ENCODE data around the gene MAST4. TPM values are rescaled to one million over a fixed set of nuclear protein-coding genes. Genes with fewer than 3 reads are reported as not detected.

MAST4 gene
- polyA plus RNA-seq, 2 of the 4 experiments (the other 2 are of a cell fraction) = 1.2 to 5.8 TPM

DNA sequence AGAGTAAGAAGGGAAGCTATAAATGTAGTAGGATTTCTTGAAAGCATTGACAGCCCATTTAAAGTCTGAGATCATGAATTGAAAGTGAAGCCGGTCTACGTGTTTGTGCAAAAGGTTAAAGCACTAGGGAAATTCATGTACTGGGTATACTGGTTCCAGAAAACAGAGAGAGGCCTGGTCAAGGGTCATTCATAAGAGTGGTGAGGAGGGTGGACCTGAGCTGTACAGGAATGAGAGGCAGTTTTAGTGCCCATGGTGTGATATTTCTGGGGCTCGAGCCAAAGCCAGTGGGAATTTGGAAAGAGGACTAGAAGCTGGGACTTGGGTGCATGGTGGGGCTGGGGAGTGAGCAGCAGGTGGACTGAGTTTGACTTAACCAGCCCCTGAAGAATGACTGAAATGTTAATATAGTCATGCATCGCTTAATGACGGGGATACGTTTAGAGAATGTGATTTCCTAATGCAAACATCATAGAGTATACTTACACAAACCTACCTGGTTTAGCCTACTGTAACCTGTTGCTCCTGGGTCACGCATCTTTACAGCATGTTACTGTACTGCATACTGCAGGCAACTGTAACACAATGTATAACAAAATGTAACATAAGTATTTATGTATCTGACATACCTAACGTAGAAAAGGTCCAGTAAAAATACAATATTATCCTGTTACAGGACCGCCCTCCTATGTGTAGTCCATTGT, 173.0 kb downstream of the MAST4 start:
- Histone ChIP-seq H3K4me1 (no peaks in the 10 kb centered on the region), H3K27ac (no peak overlapping the region), H3K9me3 (no peaks in the 10 kb centered on the region), H3K4me3 (no peak overlapping the region), H3K4me2 (no peak overlapping the region)
- WGBS (ENCODE audit: missing lambda C conversion rate) = 42% methylated on average over 9 of the region's 9 CpGs
- no peak for ATAC-seq
- ChIA-PET CTCF (interaction anchor here (1.5 to 2.1 kb wide), 2 partner anchors 461 to 463 kb away, joined by 5 to 6 read pairs; no protein-coding TSS in a partner anchor), POLR2A (no interaction called here)
- FAIRE-seq = no peak
- TF ChIP-seq, protein P1, sequence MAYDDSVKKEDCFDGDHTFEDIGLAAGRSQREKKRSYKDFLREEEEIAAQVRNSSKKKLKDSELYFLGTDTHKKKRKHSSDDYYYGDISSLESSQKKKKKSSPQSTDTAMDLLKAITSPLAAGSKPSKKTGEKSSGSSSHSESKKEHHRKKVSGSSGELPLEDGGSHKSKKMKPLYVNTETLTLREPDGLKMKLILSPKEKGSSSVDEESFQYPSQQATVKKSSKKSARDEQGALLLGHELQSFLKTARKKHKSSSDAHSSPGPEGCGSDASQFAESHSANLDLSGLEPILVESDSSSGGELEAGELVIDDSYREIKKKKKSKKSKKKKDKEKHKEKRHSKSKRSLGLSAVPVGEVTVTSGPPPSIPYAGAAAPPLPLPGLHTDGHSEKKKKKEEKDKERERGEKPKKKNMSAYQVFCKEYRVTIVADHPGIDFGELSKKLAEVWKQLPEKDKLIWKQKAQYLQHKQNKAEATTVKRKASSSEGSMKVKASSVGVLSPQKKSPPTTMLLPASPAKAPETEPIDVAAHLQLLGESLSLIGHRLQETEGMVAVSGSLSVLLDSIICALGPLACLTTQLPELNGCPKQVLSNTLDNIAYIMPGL (CRISPR knock-in tag; IDR thresholded peaks at IDR 0.05; ENCODE audit: borderline replicate concordance) = no peak
- TF ChIP-seq RFX5 (IDR thresholded peaks at IDR 0.05) (no peak), CHD2 (IDR thresholded peaks at IDR 0.05; ENCODE audit: low read length, partially characterized antibody) (no peak), SREBF2 (IDR thresholded peaks at IDR 0.05) (no peak), GATA3 (IDR thresholded peaks at IDR 0.05; ENCODE audit: borderline replicate concordance) (no peak), ZSCAN20 (CRISPR knock-in tag; IDR thresholded peaks at IDR 0.05) (no peak), TP53 (CRISPR knock-in tag; IDR thresholded peaks at IDR 0.05) (no peak), ESRRA (IDR thresholded peaks at IDR 0.05; ENCODE audit: borderline replicate concordance, low read length) (no peak), CHD4 (IDR thresholded peaks at IDR 0.05; ENCODE audit: borderline replicate concordance) (no peak)
- TF ChIP-seq, protein P2, sequence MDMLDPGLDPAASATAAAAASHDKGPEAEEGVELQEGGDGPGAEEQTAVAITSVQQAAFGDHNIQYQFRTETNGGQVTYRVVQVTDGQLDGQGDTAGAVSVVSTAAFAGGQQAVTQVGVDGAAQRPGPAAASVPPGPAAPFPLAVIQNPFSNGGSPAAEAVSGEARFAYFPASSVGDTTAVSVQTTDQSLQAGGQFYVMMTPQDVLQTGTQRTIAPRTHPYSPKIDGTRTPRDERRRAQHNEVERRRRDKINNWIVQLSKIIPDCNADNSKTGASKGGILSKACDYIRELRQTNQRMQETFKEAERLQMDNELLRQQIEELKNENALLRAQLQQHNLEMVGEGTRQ (IDR thresholded peaks at IDR 0.05) = no peak
- no peak for DNase-seq (ENCODE audit: low read depth in 1 of 2, low spot score in 1 of 2)

DNA sequence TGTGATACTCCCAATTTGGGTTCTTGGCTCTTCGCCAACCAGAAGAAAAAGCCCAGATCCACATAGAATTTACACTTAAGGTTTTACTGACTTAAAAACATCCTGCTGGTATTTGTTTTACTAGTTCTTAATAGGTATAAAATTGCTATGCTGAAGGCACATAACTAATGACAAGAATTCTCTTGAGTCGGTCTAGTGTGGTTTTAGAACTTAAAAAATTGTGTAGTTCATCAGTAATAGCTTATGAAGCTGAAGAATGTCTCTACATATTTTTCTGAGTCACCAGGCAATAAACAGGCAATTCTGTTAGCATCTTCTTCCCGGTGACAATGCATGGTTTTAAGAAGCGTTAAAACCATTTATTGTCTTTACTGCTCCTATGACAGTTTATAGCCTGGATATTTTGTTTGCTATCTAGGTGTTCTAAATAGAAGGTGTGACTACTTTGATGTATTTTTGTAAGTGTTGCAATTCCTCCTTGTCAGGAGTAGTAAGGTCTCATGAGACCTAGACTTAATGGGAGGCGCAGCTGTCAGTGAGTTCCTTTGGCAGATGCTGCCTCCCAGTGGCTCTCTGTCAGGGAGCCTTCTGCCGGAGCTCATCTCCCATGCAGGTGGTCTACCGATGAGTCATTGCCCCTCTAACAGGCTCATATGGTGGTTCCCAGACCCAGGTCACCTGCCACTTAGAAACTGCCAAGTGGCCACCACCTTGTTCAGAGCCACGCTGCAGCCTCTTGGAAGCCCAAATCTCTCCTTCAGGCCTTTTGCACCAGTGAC, 173.8 kb downstream of the MAST4 start:
- no peak overlapping the region for H3K4me3 ChIP-seq
- WGBS (ENCODE audit: missing lambda C conversion rate) = 40% methylated on average over 8 of the region's 8 CpGs
- TF ChIP-seq SMC3 (IDR thresholded peaks at IDR 0.05) (no peak), HOXA7 (CRISPR knock-in tag; IDR thresholded peaks at IDR 0.05) (no peak), RFX5 (IDR thresholded peaks at IDR 0.05) (no peak), JUN (IDR thresholded peaks at IDR 0.05) (no peak), FOSL2 (IDR thresholded peaks at IDR 0.05) (no peak), FOSL2 (CRISPR knock-in tag; IDR thresholded peaks at IDR 0.05) (no peak), CBX2 (IDR thresholded peaks at IDR 0.05; ENCODE audit: borderline replicate concordance, low read depth) (no peak), RAD21 (conservative IDR thresholded peaks at IDR 0.05 in 1 of 2, IDR thresholded peaks at IDR 0.05 in 1 of 2) (peak; percentile 32 to 48; a peak in 4 of 5 replicates)
- TF ChIP-seq, protein P3, sequence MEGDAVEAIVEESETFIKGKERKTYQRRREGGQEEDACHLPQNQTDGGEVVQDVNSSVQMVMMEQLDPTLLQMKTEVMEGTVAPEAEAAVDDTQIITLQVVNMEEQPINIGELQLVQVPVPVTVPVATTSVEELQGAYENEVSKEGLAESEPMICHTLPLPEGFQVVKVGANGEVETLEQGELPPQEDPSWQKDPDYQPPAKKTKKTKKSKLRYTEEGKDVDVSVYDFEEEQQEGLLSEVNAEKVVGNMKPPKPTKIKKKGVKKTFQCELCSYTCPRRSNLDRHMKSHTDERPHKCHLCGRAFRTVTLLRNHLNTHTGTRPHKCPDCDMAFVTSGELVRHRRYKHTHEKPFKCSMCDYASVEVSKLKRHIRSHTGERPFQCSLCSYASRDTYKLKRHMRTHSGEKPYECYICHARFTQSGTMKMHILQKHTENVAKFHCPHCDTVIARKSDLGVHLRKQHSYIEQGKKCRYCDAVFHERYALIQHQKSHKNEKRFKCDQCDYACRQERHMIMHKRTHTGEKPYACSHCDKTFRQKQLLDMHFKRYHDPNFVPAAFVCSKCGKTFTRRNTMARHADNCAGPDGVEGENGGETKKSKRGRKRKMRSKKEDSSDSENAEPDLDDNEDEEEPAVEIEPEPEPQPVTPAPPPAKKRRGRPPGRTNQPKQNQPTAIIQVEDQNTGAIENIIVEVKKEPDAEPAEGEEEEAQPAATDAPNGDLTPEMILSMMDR (IDR thresholded peaks at IDR 0.05) = no peak
- TF ChIP-seq, protein P4, sequence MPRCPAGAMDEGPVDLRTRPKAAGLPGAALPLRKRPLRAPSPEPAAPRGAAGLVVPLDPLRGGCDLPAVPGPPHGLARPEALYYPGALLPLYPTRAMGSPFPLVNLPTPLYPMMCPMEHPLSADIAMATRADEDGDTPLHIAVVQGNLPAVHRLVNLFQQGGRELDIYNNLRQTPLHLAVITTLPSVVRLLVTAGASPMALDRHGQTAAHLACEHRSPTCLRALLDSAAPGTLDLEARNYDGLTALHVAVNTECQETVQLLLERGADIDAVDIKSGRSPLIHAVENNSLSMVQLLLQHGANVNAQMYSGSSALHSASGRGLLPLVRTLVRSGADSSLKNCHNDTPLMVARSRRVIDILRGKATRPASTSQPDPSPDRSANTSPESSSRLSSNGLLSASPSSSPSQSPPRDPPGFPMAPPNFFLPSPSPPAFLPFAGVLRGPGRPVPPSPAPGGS (IDR thresholded peaks at IDR 0.05) = no peak
- peak; percentile 56 to 79; a peak in 4 of 6 replicates for ATAC-seq
- H3K4me1 ChIP-seq = no peaks in the 10 kb centered on the region
- FAIRE-seq = no peak
- no peak overlapping the region for H3K4me2 ChIP-seq
- CTCF ChIA-PET = interaction anchor here (1.5 to 2.1 kb wide), 3 partner anchors 13 to 464 kb away, joined by 3 to 6 read pairs (median 5); no protein-coding TSS in a partner anchor
- peak in 1 of 2 experiments; percentile 2 for DNase-seq (ENCODE audit: low read depth in 1 of 2, low spot score in 1 of 2)
- POLR2A ChIA-PET = no interaction called here
- no peaks in the 10 kb centered on the region for H3K9me3 ChIP-seq
- H3K27ac ChIP-seq = no peak overlapping the region

Measured in A549 (cell line).